ENCODE data around the gene SUN3.

DNA sequence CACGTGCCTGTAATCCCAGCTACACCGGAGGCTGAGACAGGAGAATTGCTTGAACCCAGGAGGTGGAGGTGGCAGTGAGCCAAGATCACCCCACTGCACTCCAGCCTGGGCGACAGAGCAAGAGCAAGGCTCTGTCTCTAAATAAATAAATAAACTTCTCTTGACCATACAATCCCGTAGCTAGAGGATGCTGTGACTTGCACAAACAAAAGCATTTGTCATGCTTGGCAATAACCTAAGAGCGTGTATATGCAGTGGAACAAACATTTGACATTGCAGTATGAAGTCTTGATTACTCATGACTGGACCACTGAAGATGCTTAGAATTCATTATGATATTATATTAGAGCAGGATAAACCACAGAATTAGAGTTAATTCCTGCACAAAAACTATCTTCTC, 5.0 kb upstream of the SUN3 start:
- TF ChIP-seq POLR2A (IDR thresholded peaks at IDR 0.05) (no peak), POLR2AphosphoS5 (IDR thresholded peaks at IDR 0.05) (no peak), EP300 (IDR thresholded peaks at IDR 0.05; ENCODE audit: low read depth) (no peak)
- TF ChIP-seq, protein P1, sequence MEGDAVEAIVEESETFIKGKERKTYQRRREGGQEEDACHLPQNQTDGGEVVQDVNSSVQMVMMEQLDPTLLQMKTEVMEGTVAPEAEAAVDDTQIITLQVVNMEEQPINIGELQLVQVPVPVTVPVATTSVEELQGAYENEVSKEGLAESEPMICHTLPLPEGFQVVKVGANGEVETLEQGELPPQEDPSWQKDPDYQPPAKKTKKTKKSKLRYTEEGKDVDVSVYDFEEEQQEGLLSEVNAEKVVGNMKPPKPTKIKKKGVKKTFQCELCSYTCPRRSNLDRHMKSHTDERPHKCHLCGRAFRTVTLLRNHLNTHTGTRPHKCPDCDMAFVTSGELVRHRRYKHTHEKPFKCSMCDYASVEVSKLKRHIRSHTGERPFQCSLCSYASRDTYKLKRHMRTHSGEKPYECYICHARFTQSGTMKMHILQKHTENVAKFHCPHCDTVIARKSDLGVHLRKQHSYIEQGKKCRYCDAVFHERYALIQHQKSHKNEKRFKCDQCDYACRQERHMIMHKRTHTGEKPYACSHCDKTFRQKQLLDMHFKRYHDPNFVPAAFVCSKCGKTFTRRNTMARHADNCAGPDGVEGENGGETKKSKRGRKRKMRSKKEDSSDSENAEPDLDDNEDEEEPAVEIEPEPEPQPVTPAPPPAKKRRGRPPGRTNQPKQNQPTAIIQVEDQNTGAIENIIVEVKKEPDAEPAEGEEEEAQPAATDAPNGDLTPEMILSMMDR (IDR thresholded peaks at IDR 0.05), result no peak

All from transverse colon (tissue), 4 donors.